ENCODE measurements around the gene CLN6.
A peak's percentile ranks its signal among the peaks of the same experiment; 100 is the strongest.
"Not testable (repeated sequence)": the region's sequence is repeated elsewhere in the genome, so short reads cannot be mapped to it uniquely, and the experiment has no call there.

CLN6 gene

DNA sequence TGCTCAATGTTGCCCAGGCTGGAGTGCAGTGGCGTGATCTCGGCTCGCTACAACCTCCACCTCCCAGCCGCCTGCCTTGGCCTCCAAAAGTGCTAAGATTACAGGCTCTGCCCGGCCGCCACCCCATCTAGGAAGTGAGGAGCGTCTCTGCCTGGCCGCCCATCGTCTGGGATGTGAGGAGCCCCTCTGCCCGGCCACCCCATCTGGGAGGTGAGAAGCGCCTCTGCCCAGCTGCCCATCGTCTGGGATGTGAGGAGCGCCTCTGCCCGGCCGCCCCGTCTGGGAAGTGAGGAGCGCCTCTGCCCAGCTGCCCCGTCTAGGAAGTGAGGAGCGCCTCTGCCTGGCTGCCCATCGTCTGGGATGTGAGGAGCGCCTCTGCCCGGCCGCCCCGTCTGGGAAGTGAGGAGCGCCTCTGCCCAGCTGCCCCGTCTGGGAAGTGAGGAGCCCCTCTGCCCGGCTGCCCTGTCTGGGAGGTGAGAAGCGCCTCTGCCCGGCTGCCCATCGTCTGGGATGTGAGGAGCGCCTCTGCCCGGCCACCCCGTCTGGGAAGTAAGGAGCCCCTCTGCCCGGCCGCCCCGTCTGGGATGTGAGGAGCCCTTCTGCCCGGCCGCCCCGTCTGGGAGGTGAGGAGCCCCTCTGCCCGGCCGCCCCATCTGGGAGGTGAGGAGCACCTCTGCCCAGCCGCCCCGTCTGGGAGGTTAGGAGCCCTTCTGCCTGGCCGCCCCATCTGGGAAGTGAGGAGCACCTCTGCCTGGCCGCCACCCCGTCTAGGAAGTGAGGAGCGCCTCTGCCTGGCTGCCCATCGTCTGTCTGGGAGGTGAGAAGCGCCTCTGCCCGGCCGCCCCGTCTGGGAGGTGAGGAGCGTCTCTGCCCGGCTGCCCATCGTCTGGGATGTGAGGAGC is 7.7 kb downstream of the CLN6 start:
- DNase-seq = peak in 1 of 2 donors; percentile 10

DNA sequence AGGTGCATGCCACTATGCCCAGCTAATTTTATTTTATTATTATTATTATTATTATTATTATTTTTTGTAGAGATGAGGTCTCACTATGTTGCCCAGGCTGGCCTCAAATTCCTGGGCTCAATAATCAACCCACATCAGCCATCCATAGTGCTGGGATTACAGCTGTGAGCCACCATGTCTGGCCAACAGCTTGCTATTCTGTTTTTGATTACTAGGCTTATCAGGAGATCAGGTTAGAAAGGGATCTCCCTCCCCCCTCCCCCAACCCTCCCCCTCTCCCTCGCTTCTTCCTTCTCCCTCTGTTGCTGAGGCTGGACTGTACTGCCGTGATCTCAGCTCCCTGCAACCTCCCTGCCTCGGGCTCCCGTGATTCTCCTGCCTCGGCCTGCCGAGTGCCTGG is 8.6 kb downstream of the CLN6 start:
- no peak for DNase-seq

- no peak for DNase-seq
Measured at GRCh38 chr15:68220489-68220888, 9.0 kb downstream of the CLN6 start.

GRCh38 chr15:68218847-68219798 is 10.4 kb downstream of the CLN6 start:
- no peak for DNase-seq

GRCh38 chr15:68218331-68218730 is 11.2 kb downstream of the CLN6 start:
- DNase-seq = no peak

- no peak for DNase-seq
Measured at GRCh38 chr15:68217341-68217740, 12.2 kb downstream of the CLN6 start.

- no peak for DNase-seq
Measured at GRCh38 chr15:68214838-68215254, 14.7 kb downstream of the CLN6 start.

DNA sequence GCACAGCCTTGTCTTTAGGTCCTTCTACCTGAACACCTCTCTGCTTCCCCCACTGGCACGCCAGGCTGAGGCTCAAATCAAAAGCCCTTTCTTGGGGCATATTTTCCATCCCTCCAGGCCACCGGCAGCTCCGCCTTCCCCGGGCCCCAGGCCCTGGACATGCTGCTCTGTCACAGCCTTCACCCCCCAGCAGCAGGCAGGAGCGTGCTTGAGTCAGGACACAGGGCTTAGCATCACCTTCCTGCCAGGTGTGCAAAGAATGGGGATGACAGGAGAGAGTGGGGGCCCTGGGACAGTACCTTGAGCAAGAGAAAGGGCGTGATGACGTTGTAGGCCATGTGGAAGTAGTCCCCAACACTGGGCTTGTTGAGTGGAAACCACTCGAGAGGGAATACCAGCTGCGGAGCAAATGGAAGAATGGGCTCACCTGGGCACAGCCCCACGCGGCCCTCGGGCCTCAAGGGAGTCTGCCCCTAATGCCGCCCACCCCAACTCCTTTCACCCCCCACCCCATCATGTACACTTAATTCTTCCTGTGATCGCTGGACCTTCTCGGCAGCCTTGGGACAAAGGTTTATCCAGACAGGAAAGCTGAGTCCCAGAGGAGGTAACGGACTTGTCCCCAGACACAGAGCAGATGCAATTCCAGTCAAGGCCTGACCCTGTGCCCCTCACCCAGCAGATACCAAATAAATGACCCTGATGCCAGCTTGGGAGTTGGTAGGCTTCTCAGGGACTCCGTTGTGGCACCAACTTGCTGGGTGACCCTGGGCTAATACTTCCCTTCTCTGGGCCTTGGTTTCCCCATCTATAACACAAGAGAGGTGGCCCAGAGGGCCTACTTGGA is 15.3 kb downstream of the CLN6 start:
- no peak for DNase-seq

- not testable (repeated sequence) for DNase-seq
Measured at GRCh38 chr15:68213491-68213845, 16.1 kb downstream of the CLN6 start.

GRCh38 chr15:68211656-68212320 is 17.7 kb downstream of the CLN6 start:
- no peak for DNase-seq

DNA sequence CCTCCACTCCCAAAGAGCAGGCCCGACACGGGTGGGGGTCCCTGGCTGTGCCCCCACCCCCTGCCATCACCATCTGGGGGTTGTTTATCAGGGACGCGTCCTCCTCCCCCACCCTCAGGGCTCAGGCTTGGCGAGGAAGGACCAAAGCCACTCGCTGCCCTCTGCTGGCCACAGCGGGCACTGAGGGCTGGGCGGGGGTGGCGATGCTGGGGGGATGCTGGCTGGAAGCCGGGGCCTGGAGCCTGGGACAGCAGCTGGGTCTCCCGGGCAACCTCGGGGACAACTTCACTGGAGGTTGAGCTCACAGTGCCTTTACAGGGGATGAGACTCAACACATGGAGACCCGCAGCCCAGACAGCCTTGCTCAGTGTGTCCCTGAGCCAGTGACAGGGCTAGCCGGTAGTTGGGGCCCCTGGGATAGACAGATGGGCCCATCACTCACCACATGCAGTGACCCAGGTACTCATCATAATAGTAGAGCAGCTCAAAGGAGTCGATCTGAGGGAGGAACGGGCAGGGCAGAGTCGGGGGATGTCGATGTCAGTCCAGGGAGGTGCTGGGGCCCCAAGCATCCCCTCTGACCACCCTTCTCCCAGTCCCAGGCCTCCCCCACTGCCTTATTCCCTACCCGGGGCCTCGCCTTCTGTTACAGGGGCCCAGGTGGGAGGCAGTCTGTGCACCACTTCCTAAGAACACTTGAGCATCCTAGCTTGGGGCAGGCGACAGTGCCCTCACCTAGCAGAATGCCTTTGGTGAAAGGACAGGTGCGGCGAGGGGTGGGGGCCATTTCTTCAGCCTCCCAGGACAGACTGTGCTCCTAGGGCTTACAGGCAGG is 18.5 kb downstream of the CLN6 start:
- peak; percentile 43 to 46 for DNase-seq

GRCh38 chr15:68210409-68210756 is 19.1 kb downstream of the CLN6 start:
- DNase-seq = no peak

- peak in 1 of 2 donors; percentile 40 for DNase-seq
Measured at GRCh38 chr15:68209735-68210408, 19.7 kb downstream of the CLN6 start.

- DNase-seq = no peak
Measured at GRCh38 chr15:68209272-68209671, 20.3 kb downstream of the CLN6 start.

DNA sequence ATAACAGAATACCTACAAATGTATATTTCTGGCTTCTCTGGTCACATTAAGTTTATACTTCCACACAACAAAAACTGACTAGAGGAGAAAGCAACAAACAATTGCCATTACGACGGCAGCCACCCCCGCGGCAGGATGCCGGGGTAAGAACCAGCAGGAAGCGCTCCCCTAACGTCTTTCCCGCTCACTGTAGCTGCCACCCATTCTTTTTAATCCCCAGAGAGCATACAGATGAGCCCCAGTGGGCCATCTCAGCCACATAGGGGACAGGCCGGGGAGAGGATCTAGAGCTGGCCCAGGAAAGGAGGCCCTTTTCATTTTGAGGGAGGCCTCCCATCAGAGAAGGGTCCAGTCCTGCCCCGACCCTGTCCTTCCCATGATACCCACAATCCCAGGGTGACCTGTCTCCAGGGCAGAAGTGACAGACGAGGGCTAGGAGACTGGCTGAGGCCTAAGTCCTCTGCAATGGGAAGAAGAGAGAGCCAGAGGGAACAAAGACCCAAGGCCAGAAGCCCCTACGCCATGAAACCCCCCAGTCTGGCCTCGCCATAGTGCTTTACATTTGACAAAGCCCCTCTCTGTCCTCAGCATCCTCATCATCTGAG is 20.8 kb downstream of the CLN6 start:
- DNase-seq = no peak

- no peak for DNase-seq
Measured at GRCh38 chr15:68208136-68208535, 21.4 kb downstream of the CLN6 start.

GRCh38 chr15:68207176-68207935 is 22.2 kb downstream of the CLN6 start:
- DNase-seq = no peak

DNA sequence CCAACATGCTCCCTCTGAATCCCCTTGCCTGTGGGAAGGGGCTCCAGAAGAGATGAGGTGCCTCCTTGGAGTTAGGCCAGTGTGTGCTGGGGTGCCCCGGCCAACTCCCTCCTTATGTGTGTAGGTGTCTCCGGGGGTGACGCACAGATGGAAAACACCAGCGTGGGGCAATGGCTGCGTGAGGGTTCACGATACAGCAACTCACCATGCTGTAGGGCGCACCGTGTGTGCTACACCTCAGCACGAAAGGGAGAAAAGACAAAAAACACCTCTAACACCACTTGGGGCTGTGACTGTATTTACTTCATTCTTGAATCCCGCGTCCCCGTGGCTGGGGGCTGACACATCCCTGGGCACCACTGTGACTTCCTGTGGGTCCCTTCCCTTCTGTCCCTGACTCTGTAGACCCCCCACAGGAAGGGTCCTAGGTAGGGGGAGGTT is 22.8 kb downstream of the CLN6 start:
- DNase-seq = no peak

DNA sequence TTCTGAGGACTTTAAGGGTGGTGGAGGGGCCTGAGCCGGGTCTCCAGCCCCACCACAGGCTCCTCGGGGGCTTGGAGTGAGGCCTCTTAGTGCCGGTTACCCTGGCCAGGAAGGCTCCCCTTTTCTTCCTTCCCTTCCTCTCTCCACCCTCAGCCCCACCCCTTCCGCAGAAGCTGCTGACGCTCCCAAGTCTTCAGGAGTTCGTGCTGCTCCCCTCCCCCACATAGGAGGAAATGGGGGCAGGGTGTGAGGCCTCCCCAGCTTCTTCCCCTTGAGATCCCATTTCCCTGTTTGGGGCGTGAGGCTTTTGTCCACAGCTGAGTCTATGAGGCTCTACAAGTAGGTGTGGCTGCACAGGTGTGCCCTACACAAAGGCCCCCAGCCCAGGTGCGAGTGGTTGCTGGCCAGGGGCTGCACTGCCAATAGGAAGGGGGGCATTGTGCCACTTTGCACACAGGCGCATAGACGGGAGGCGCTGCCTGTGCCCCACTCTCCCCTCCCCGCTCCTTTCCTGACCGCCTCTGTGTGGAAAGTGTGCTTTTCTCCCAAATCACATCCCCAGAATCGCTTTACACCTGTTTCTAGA is 23.5 kb downstream of the CLN6 start:
- peak; percentile 10 to 70 for DNase-seq

Data from CD4-positive, alpha-beta T cell treated with Interleukin-4 for 1 hour (primary cell).